ENCODE data around the gene TMEM126B.

GRCh38 chr11:85668157-85668556 is 39.8 kb downstream of the TMEM126B start:
- TF ChIP-seq CTCF (IDR thresholded peaks at IDR 0.05 in 2 of 3, conservative IDR thresholded peaks at IDR 0.05 in 1 of 3; ENCODE audit: control insufficient read depth in 2 of 3, extremely low read depth in 1 of 3, insufficient read depth in 1 of 3, low read depth in 3 of 3, low read length in 3 of 3) (no peak), E2F4 (IDR thresholded peaks at IDR 0.05; ENCODE audit: low read depth, low read length) (no peak), IRF5 (IDR thresholded peaks at IDR 0.05; ENCODE audit: borderline replicate concordance) (no peak), KAT2A (conservative IDR thresholded peaks at IDR 0.05; ENCODE audit: control insufficient read depth, low read depth, low read length) (no peak), NBN (IDR thresholded peaks at IDR 0.05) (no peak), EZH2 (IDR thresholded peaks at IDR 0.05; ENCODE audit: borderline replicate concordance, control insufficient read depth, low read depth, low read length) (no peak), PBX3 (IDR thresholded peaks at IDR 0.05; ENCODE audit: insufficient replicate concordance, low read depth, low read length) (no peak), NR2C2 (IDR thresholded peaks at IDR 0.05; ENCODE audit: borderline replicate concordance, control insufficient read depth, insufficient read length, low read depth) (no peak), CEBPB (IDR thresholded peaks at IDR 0.05; ENCODE audit: borderline replicate concordance in 1 of 2, low read depth in 2 of 2, low read length in 2 of 2) (no peak), SIX5 (IDR thresholded peaks at IDR 0.05; ENCODE audit: low read depth, low read length, severe bottlenecking) (no peak)

Data from GM12878 (cell line).